ENCODE measurements around the gene ANKFY1. TPM values are rescaled to one million over a fixed set of nuclear protein-coding genes. Genes with fewer than 3 reads are reported as not detected.

The ANKFY1 gene
- polyA plus RNA-seq, 3 donors, result 13.5 to 46.1 (median 21.7) TPM

DNA sequence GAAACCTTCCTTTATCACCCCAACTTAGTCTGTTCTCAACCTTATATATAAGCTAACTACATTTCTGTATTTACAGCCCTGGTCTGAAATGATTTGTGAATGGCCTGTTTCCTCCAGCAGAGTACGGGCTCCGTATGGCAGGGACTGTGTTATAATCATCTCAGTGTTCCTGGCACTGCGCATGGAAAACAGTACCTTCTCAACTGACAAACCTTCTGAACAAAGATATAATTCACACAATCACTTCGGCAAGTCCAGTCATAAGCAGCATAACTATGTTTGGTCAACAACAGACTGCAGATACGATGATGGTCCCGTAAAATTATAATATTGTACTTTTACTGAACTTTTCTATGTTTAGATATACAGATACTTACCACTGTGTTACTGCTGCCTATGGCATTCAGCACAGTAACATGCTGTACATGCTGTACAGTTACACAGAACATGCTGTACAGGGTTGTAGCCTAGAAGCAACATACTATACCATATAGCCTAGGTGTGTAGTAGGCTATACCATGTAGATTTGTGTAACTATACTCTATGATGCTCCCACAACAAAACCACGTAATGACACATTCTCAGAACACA, 30.0 kb downstream of the ANKFY1 start:
- peaks cover 80% of the 10 kb centered on the region for H4K20me1 ChIP-seq (ENCODE audit: insufficient read depth, low read length)
- H2AFZ ChIP-seq (ENCODE audit: insufficient read depth, low read depth, low read length, poor library complexity, severe bottlenecking), result no peak overlapping the region
- Mint-ChIP-seq H3K27me3 (ENCODE audit: low read depth in 3 of 3) (no peaks in the 10 kb centered on the region), H3K27ac (no peak overlapping the region), H3K4me3 (no peak overlapping the region), H3K36me3 (peaks cover 59 to 86% of the 10 kb centered on the region in 2 donors), H3K9me3 (no peaks in the 10 kb centered on the region), H3K4me1 (peaks cover 2% of the 10 kb centered on the region)
- H3K9ac ChIP-seq (ENCODE audit: insufficient read depth, low read length, poor library complexity, severe bottlenecking), result no peak overlapping the region
- H3K27ac ChIP-seq (ENCODE audit: low read depth in 1 of 2, low read length in 2 of 2), result no peak overlapping the region
- no peaks in the 10 kb centered on the region for H3K27me3 ChIP-seq (ENCODE audit: control insufficient read depth in 2 of 2, insufficient read depth in 2 of 2, low read length in 2 of 2)
- intact Hi-C loops (cut with micrococcal nuclease), result no loop called here
- H3K79me2 ChIP-seq (ENCODE audit: insufficient read depth, low read length), result no peaks in the 10 kb centered on the region
- H3K4me2 ChIP-seq (replicated peaks; ENCODE audit: extremely low read depth, low read length, poor library complexity, severe bottlenecking), result no peak overlapping the region
- TF ChIP-seq, protein P1, sequence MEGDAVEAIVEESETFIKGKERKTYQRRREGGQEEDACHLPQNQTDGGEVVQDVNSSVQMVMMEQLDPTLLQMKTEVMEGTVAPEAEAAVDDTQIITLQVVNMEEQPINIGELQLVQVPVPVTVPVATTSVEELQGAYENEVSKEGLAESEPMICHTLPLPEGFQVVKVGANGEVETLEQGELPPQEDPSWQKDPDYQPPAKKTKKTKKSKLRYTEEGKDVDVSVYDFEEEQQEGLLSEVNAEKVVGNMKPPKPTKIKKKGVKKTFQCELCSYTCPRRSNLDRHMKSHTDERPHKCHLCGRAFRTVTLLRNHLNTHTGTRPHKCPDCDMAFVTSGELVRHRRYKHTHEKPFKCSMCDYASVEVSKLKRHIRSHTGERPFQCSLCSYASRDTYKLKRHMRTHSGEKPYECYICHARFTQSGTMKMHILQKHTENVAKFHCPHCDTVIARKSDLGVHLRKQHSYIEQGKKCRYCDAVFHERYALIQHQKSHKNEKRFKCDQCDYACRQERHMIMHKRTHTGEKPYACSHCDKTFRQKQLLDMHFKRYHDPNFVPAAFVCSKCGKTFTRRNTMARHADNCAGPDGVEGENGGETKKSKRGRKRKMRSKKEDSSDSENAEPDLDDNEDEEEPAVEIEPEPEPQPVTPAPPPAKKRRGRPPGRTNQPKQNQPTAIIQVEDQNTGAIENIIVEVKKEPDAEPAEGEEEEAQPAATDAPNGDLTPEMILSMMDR (IDR thresholded peaks at IDR 0.05), result no peak
- H3K4me1 ChIP-seq (ENCODE audit: control insufficient read depth in 1 of 2, insufficient read depth in 2 of 2, low read length in 2 of 2), result no peaks in the 10 kb centered on the region
- DNase-seq, result no peak
- H3K4me3 ChIP-seq (replicated peaks in 1 of 3; ENCODE audit: low read depth in 2 of 3, low read length in 3 of 3), result no peak overlapping the region
- peaks cover 75 to 97% of the 10 kb centered on the region in 2 donors for H3K36me3 ChIP-seq (replicated peaks in 1 of 2; ENCODE audit: control insufficient read depth in 1 of 2, insufficient read depth in 2 of 2, low read length in 2 of 2)
- no peaks in the 10 kb centered on the region for H3K9me3 ChIP-seq (replicated peaks in 1 of 2; ENCODE audit: control insufficient read depth in 1 of 2, insufficient read depth in 1 of 2, low read length in 2 of 2)
- 100% methylated on average over 3 of the region's 7 CpGs for WGBS (ENCODE audit: insufficient coverage)

DNA sequence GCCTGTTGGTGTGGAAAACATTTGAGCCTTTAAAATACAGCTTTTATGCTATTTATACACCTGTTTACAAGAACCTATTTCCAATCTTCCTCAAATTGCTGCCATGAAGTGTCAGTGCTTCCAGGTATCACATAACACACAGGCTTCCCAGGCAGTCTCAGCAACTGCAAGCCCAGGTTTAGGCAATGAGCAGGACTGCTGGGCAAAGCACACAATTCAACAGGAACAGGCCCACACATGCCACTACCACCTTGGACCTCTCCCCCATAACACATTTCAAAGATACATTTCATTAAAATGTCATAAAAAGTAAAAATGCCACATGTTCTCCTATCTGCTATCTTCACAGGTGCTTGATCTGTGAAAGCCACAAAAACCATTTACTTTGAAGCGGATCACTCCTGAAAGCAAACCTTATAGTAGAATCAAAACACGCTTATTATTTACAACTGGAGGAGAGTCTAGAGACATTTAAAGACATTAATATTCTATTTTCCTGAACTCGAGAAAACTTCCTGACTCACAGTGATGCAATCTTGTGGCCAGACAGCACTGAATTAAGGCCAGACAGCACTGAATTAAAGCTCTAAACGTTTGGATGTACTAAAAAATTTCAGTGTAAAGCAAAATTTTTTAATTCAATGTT, 31.5 kb downstream of the ANKFY1 start:
- H3K27ac Mint-ChIP-seq, result peak overlapping the region in 1 of 7 donors; percentile 11
- no peak overlapping the region for H3K4me3 Mint-ChIP-seq
- Histone ChIP-seq H3K4me1 (ENCODE audit: control insufficient read depth in 1 of 2, insufficient read depth in 2 of 2, low read length in 2 of 2) (no peaks in the 10 kb centered on the region), H2AFZ (ENCODE audit: insufficient read depth, low read depth, low read length, poor library complexity, severe bottlenecking) (no peak overlapping the region), H3K27ac (ENCODE audit: low read depth in 1 of 2, low read length in 2 of 2) (no peak overlapping the region), H4K20me1 (ENCODE audit: insufficient read depth, low read length) (peaks cover 77% of the 10 kb centered on the region), H3K4me3 (replicated peaks in 1 of 3; ENCODE audit: low read depth in 2 of 3, low read length in 3 of 3) (no peak overlapping the region), H3K27me3 (ENCODE audit: control insufficient read depth in 2 of 2, insufficient read depth in 2 of 2, low read length in 2 of 2) (no peaks in the 10 kb centered on the region), H3K36me3 (replicated peaks in 1 of 2; ENCODE audit: control insufficient read depth in 1 of 2, insufficient read depth in 2 of 2, low read length in 2 of 2) (peaks cover 80 to 99% of the 10 kb centered on the region in 2 donors), H3K79me2 (ENCODE audit: insufficient read depth, low read length) (no peaks in the 10 kb centered on the region), H3K4me2 (replicated peaks; ENCODE audit: extremely low read depth, low read length, poor library complexity, severe bottlenecking) (no peak overlapping the region), H3K9ac (ENCODE audit: insufficient read depth, low read length, poor library complexity, severe bottlenecking) (no peak overlapping the region), H3K9me3 (replicated peaks in 1 of 2; ENCODE audit: control insufficient read depth in 1 of 2, insufficient read depth in 1 of 2, low read length in 2 of 2) (no peaks in the 10 kb centered on the region)
- H3K9me3 Mint-ChIP-seq, result no peaks in the 10 kb centered on the region
- intact Hi-C loops (cut with micrococcal nuclease), result no loop called here
- TF ChIP-seq, protein P1 (IDR thresholded peaks at IDR 0.05), result no peak
- WGBS (ENCODE audit: insufficient coverage), result 0% methylated on average over 1 of the region's 4 CpGs
- peaks cover 2% of the 10 kb centered on the region for H3K4me1 Mint-ChIP-seq
- no peak for DNase-seq
- peaks cover 62 to 80% of the 10 kb centered on the region in 2 donors for H3K36me3 Mint-ChIP-seq
- no peaks in the 10 kb centered on the region for H3K27me3 Mint-ChIP-seq (ENCODE audit: low read depth in 3 of 3)
